ENCODE data around the gene C10orf105.

Gene C10orf105

DNA sequence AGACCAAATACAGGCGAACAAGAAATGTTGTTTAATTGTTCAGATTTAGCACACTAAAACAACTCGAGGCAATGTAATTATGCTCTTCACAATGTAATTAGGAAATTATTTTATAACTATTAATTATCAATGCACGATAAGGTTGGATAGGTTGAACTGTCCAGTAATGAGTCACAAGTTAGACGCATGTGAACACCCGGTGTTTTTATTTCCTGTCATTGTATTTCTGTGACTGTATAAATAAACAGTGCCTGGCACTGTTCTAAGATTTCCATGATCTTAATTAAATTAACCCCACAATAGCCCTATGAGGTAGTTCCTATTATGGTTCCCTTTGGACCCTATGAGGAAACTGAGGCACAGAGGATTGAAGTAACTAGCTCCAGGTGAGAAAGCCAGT is 26.2 kb downstream of the C10orf105 start:
- H3K9me3 ChIP-seq (ENCODE audit: severe bottlenecking) = no peaks in the 10 kb centered on the region
- no peaks in the 10 kb centered on the region for H3K27me3 ChIP-seq (ENCODE audit: insufficient read depth, poor library complexity, severe bottlenecking)
- DNase-seq (ENCODE audit: low spot score) (no peak), ATAC-seq (ENCODE audit: low read depth) (no peak)
- no peaks in the 10 kb centered on the region for H3K4me1 ChIP-seq (ENCODE audit: insufficient read depth, poor library complexity, severe bottlenecking)
- no peak overlapping the region for H3K27ac ChIP-seq (ENCODE audit: poor library complexity, severe bottlenecking)
- TF ChIP-seq CTCF (IDR thresholded peaks at IDR 0.05; ENCODE audit: poor library complexity, severe bottlenecking) = no peak
- H3K36me3 ChIP-seq (ENCODE audit: low read depth) = no peaks in the 10 kb centered on the region
- no peak overlapping the region for H3K4me3 ChIP-seq (ENCODE audit: severe bottlenecking)

DNA sequence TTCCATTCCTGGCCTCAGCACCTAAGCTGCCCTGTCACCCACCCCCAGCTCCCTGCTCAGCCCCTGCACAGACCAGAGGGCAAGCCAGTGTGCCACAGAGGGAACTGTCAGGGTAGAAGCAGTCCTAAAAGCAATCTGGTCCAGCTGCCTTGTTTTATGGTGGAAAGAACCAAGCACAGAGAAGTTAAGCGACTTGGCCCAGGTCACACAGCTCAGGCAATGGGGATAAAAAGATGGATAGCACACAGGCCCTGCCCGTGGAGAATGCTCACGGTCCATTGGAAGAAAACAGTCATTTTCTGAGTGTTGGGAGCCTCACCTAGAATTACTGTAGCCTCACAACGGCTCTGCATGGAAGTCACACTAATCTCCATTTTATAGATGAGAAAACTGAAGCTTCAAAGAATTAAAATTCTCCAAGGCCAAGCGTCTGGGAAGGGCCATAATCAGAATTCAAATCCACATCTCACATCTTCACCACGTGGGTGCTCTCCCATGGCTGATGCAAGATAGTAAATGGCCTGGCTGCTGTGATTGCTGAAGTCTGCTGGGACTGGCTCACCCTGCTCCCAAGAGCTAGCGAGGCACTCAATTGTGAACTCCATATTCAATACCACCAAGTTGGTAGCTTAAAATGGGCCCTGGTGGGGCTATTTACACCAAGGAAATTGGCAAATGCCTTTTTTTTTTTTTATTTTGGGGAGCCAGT is 26.8 kb downstream of the C10orf105 start:
- no peaks in the 10 kb centered on the region for H3K4me1 ChIP-seq (ENCODE audit: insufficient read depth, poor library complexity, severe bottlenecking)
- H3K27ac ChIP-seq (ENCODE audit: poor library complexity, severe bottlenecking) = no peak overlapping the region
- no peaks in the 10 kb centered on the region for H3K36me3 ChIP-seq (ENCODE audit: low read depth)
- ATAC-seq (ENCODE audit: low read depth) (no peak), DNase-seq (ENCODE audit: low spot score) (no peak)
- no peak for TF ChIP-seq CTCF (IDR thresholded peaks at IDR 0.05; ENCODE audit: poor library complexity, severe bottlenecking)
- no peak overlapping the region for H3K4me3 ChIP-seq (ENCODE audit: severe bottlenecking)
- no peaks in the 10 kb centered on the region for H3K9me3 ChIP-seq (ENCODE audit: severe bottlenecking)
- no peaks in the 10 kb centered on the region for H3K27me3 ChIP-seq (ENCODE audit: insufficient read depth, poor library complexity, severe bottlenecking)

- no peaks in the 10 kb centered on the region for H3K27me3 ChIP-seq (ENCODE audit: insufficient read depth, poor library complexity, severe bottlenecking)
- no peak for TF ChIP-seq CTCF (IDR thresholded peaks at IDR 0.05; ENCODE audit: poor library complexity, severe bottlenecking)
- no peak for ATAC-seq (ENCODE audit: low read depth)
These were observed 28.2 kb downstream of the C10orf105 start for GRCh38 chr10:71691405-71691804.

DNA sequence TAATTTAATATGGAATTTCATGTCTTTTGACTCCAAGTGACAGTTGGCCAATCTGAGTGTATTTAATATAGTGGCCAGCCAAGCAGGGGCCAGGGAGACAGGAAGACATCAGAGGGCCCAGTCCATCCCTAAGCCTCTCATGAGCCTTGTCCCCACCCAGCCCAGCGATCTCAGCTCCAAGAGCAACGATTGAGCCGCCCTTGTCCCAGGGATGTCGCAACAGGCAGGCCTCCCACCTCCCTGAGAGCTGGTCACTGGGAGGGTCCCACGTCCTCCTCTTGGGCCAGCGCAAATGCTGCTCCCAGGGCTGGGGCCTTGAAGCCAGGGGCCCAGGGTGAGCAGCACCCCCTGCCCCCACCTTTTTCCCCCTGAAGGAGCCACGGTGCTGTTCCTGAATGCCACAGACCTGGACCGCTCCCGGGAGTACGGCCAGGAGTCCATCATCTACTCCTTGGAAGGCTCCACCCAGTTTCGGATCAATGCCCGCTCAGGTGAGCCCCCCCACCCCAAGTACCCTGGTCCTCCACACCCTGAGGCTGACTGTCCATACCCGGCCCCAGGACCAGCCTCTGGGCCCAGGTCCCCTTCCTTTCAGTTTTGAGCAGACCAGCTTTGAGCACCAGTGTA is 29.4 kb downstream of the C10orf105 start:
- Histone ChIP-seq H3K9me3 (ENCODE audit: severe bottlenecking) (no peaks in the 10 kb centered on the region), H3K4me3 (ENCODE audit: severe bottlenecking) (no peak overlapping the region), H3K27me3 (ENCODE audit: insufficient read depth, poor library complexity, severe bottlenecking) (no peaks in the 10 kb centered on the region), H3K36me3 (ENCODE audit: low read depth) (no peaks in the 10 kb centered on the region), H3K4me1 (ENCODE audit: insufficient read depth, poor library complexity, severe bottlenecking) (no peaks in the 10 kb centered on the region), H3K27ac (ENCODE audit: poor library complexity, severe bottlenecking) (no peak overlapping the region)
- TF ChIP-seq CTCF (IDR thresholded peaks at IDR 0.05; ENCODE audit: poor library complexity, severe bottlenecking) = no peak
- ATAC-seq (ENCODE audit: low read depth) (no peak), DNase-seq (ENCODE audit: low spot score) (no peak)

More at GRCh38 chr10:71691405-71691804, 28.2 kb downstream of the C10orf105 start:
- H3K36me3 ChIP-seq (ENCODE audit: low read depth) = no peaks in the 10 kb centered on the region
- no peak for DNase-seq (ENCODE audit: low spot score)
- H3K9me3 ChIP-seq (ENCODE audit: severe bottlenecking) = no peaks in the 10 kb centered on the region
- H3K4me1 ChIP-seq (ENCODE audit: insufficient read depth, poor library complexity, severe bottlenecking) = no peaks in the 10 kb centered on the region
- no peak overlapping the region for H3K4me3 ChIP-seq (ENCODE audit: severe bottlenecking)
- H3K27ac ChIP-seq (ENCODE audit: poor library complexity, severe bottlenecking) = no peak overlapping the region

DNA sequence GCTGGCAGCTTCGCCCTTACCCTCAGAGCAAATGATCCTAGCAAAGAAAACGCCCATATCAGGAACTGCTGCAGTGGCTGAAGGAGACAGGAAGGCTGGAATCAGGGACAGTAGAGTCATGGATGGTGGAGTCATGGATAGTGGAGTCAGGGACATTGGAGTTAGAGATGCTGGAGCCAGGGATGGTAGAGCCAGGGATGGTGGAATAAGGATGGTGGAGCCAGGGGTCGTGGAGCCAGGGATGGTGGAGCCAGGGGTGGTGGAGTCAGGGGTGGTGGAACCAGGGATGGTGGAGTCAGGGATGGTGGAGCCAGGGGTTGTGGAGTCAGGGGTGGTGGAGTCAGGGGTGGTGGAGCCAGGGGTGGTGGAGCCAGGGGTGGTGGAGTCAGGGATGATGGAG is 31.3 kb downstream of the C10orf105 start:
- DNase-seq (ENCODE audit: low spot score) = no peak
- H3K27me3 ChIP-seq (ENCODE audit: insufficient read depth, poor library complexity, severe bottlenecking) = no peaks in the 10 kb centered on the region
- no peaks in the 10 kb centered on the region for H3K9me3 ChIP-seq (ENCODE audit: severe bottlenecking)

More for the DNA sequence above, 31.3 kb downstream of the C10orf105 start:
- ATAC-seq (ENCODE audit: low read depth) = no peak
- Histone ChIP-seq H3K27ac (ENCODE audit: poor library complexity, severe bottlenecking) (no peak overlapping the region), H3K4me3 (ENCODE audit: severe bottlenecking) (no peak overlapping the region), H3K4me1 (ENCODE audit: insufficient read depth, poor library complexity, severe bottlenecking) (no peaks in the 10 kb centered on the region), H3K36me3 (ENCODE audit: low read depth) (no peaks in the 10 kb centered on the region)
- TF ChIP-seq CTCF (IDR thresholded peaks at IDR 0.05; ENCODE audit: poor library complexity, severe bottlenecking) = no peak

Measured in RWPE2 (cell line).